Measurements from ENCODE around the gene AFG3L2.

DNA sequence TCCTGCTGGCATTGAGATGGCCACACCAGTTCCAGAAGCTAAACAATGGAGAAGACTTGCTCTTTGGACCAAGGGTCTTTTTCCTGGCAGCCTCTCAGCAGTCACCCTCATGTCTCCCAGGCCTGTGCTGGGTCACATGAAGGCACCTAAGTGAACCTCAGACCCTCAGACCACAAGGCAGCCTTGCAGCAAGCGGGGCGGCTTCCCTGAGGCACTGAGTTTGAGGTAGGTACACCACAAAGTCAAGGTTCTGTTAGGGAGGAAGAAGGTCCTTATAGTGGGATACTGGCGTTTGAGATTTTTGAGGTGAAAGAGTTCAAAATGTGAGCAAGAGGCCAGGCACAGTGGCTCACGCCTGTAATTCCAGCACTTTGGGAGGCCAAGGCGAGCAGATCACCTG, 22.2 kb upstream of the AFG3L2 start:
- no peak for TF ChIP-seq CHD1 (IDR thresholded peaks at IDR 0.05; ENCODE audit: low read depth, low read length)
- no peak for TF ChIP-seq RAD21 (IDR thresholded peaks at IDR 0.05; ENCODE audit: insufficient read depth, low read depth, low read length)
- TF ChIP-seq ZNF207 (IDR thresholded peaks at IDR 0.05; ENCODE audit: borderline replicate concordance): no peak
- TF ChIP-seq SREBF1 (IDR thresholded peaks at IDR 0.05; ENCODE audit: low read length): no peak
- no peak for TF ChIP-seq SP1 (IDR thresholded peaks at IDR 0.05; ENCODE audit: low read depth, low read length)
- no peak for TF ChIP-seq TCF7 (IDR thresholded peaks at IDR 0.05; ENCODE audit: borderline replicate concordance)
- TF ChIP-seq MXI1 (IDR thresholded peaks at IDR 0.05; ENCODE audit: low read depth, low read length): no peak
- TF ChIP-seq CTCF (IDR thresholded peaks at IDR 0.05 in 2 of 3, conservative IDR thresholded peaks at IDR 0.05 in 1 of 3; ENCODE audit: control insufficient read depth in 2 of 3, extremely low read depth in 1 of 3, insufficient read depth in 1 of 3, low read depth in 3 of 3, low read length in 3 of 3): no peak

All from GM12878 (cell line).